Measurements from ENCODE around the gene NELFE.

DNA sequence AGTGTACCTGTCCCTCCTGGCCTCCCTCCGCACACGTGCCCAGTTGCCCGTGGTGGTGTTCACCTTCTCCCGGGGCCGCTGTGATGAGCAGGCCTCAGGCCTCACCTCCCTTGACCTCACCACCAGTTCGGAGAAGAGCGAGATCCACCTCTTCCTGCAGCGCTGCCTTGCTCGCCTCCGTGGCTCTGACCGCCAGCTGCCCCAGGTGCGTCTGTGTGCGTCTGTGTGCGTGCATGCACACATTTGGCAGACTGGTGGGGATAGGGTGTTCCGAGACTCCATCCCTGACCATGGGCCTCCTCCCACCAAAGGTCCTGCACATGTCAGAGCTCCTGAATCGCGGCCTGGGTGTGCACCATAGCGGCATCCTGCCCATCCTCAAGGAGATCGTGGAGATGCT, 5.2 kb upstream of the NELFE start:
- no peak for TF ChIP-seq CTCF (IDR thresholded peaks at IDR 0.05)
- TF ChIP-seq POLR2A (IDR thresholded peaks at IDR 0.05): no peak
